ENCODE data around the gene PALS2.

The PALS2 gene

GRCh38 chr7:24591152-24591551 lies 17.9 kb downstream of the PALS2 start:
- no peak for DNase-seq (ENCODE audit: low read depth)

GRCh38 chr7:24595671-24596418 lies 22.6 kb downstream of the PALS2 start:
- no peak for DNase-seq (ENCODE audit: low read depth)

GRCh38 chr7:24597014-24597413 lies 23.8 kb downstream of the PALS2 start:
- DNase-seq (ENCODE audit: low read depth), result no peak

GRCh38 chr7:24601600-24601999 lies 28.3 kb downstream of the PALS2 start:
- DNase-seq (ENCODE audit: low read depth), result no peak

GRCh38 chr7:24602860-24603456 lies 29.7 kb downstream of the PALS2 start:
- no peak for DNase-seq (ENCODE audit: low read depth)

- DNase-seq (ENCODE audit: low read depth), result no peak
These were observed 31.4 kb downstream of the PALS2 start for GRCh38 chr7:24604630-24605029.

GRCh38 chr7:24608504-24608903 lies 35.3 kb downstream of the PALS2 start:
- no peak for DNase-seq (ENCODE audit: low read depth)

- no peak for DNase-seq (ENCODE audit: low read depth)
These were observed 35.8 kb downstream of the PALS2 start for GRCh38 chr7:24609059-24609458.

- DNase-seq (ENCODE audit: low read depth), result no peak
These were observed 36.3 kb downstream of the PALS2 start for GRCh38 chr7:24609570-24609969.

GRCh38 chr7:24611130-24611529 lies 37.9 kb downstream of the PALS2 start:
- DNase-seq (ENCODE audit: low read depth), result no peak

GRCh38 chr7:24617957-24618616 lies 44.8 kb downstream of the PALS2 start:
- DNase-seq (ENCODE audit: low read depth), result no peak

- DNase-seq (ENCODE audit: low read depth), result no peak
These were observed 46.7 kb downstream of the PALS2 start for GRCh38 chr7:24619978-24620377.

- no peak for DNase-seq (ENCODE audit: low read depth)
These were observed 49.5 kb downstream of the PALS2 start for GRCh38 chr7:24622646-24623182.

Measured in fibroblast of gingiva (primary cell).